GM18868 (cell line): Measurements from ENCODE around the gene DMGDH.

Source experiments
- ATAC-seq: cut with Tn5 transposase; IDR thresholded peaks from one replicate; pipeline ENCODE4 v1.9.1; 2021; ENCODE audit warnings: mild to moderate bottlenecking, moderate library complexity; ENCODE audit not compliant: unreplicated experiment

DMGDH gene

GRCh38 chr5:79074641-79075040 lies 5.2 kb upstream of the DMGDH start:
- ATAC-seq: no peak

- ATAC-seq: no peak
Observed at GRCh38 chr5:79070350-79070667, 835 bp upstream of the DMGDH start.

GRCh38 chr5:79062436-79062835 lies 7.0 kb downstream of the DMGDH start:
- ATAC-seq: no peak

DNA sequence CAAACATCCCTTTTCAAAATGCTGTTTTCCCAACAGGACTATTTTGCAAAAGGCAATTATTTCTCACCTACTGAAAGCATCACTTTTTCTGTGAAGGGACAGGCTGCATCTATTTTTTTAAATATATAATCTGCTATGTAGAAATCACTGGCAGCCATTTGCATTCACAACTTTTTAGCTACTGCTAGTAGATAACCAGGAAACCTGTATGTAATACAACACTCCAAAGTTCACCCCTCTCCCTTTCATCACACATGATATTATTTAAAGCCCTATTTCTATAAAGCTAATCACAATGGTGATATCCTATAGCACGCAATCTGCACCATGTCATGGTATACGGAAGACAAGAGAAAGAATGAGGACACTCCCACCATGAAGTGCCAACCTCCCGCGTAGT lies 9.8 kb downstream of the DMGDH start:
- ATAC-seq: no peak

DNA sequence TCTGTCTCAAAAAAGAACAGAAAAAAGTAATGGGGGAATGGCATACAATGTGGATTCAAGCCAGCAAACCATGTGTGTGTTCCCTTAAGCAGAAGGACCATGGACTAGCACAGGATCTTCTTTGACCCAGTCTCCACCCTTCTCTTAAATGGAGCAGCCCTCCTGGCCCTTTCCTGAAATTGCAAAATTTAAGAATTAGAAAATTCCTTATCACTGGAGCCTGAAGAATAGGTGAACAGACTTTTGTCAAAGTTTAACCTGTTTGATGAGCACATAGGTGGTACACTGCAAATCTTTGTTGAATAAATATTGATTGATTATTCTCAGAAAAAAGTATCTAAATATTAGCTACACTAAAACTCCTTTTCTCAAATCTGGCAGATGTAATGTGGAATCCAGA lies 12.6 kb downstream of the DMGDH start:
- ATAC-seq: no peak

DNA sequence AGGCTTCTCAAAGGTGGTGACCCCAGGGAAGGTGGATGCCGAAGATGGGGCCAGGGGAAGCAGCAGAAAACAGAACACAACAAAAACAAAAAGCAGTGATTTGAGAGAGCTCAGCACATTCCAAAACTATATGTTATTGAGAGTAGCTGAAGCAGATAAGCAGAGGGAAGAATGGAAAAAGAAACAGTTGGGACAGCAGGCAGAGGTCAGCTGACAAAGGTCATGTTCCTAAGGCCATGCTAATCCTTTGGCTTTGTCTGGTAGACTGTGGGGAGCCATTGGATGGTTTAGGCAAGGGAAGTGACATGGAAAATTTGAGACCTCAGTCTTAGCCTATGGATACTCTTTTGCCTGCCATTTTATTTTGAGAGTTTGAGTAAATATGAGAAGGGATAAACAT lies 14.5 kb downstream of the DMGDH start:
- ATAC-seq: no peak

- no peak for ATAC-seq
Observed at GRCh38 chr5:79053321-79053720, 16.2 kb downstream of the DMGDH start.

- no peak for ATAC-seq
Observed at GRCh38 chr5:79050498-79050897, 19.0 kb downstream of the DMGDH start.

- no peak for ATAC-seq
Observed at GRCh38 chr5:79048437-79048836, 21.0 kb downstream of the DMGDH start.

- no peak for ATAC-seq
Observed at GRCh38 chr5:79047199-79047598, 22.3 kb downstream of the DMGDH start.

- ATAC-seq: no peak
Observed at GRCh38 chr5:79042188-79042587, 27.3 kb downstream of the DMGDH start.

- no peak for ATAC-seq
Observed at GRCh38 chr5:79036769-79037168, 32.7 kb downstream of the DMGDH start.

GRCh38 chr5:79035237-79035636 lies 34.2 kb downstream of the DMGDH start:
- ATAC-seq: no peak

DNA sequence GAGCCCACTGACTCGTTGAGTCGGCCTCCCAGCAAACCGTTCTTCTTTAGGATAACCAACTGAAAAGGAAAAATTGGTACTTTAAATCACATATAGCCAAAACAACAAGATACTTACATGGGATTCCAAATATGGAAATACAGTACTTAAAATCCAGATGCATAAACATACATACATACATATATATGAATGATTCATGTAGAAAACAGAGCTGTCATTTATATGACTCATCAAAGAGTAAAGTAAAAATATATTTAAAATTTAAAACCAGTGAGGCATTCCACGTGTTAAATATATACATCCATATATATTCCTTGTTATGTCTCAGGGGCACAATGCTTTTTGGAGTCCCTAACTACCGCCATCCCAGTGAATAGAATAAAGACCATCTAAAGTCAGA lies 36.7 kb downstream of the DMGDH start:
- ATAC-seq: no peak

DNA sequence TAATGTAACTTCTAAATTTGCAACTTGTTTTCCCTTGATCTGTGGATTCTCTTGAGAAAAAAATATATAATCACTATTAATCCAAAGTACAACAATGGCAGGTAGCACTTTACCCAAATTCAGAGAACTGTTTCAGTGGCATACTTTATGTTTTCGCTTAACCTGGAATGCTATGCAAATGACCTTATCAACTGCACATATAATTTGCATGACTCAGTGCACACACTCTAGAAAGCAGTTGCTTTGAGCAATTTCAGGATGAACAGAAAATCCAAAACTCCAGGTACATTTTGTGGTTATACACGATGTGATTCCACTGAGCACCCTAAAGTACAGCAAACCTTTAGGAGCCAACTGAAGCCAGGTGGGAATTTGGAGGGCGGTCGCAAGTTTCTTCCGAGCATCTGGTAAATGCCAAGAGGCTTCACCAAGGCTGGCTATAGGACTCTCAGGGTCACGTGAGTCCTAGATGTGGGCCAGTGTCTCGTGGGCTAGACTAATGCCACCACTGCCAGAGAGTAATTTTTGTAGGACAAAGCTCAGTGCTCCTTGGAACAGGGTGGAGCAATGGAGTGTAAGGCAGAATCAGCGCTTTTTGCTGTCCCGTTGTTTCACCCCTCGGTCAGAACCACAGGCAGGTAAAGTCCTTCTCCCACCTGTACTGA lies 37.3 kb downstream of the DMGDH start:
- no peak for ATAC-seq

- ATAC-seq: no peak
Observed at GRCh38 chr5:79031485-79031867, 38.0 kb downstream of the DMGDH start.

GRCh38 chr5:79030663-79031484 lies 38.6 kb downstream of the DMGDH start:
- ATAC-seq: no peak

DNA sequence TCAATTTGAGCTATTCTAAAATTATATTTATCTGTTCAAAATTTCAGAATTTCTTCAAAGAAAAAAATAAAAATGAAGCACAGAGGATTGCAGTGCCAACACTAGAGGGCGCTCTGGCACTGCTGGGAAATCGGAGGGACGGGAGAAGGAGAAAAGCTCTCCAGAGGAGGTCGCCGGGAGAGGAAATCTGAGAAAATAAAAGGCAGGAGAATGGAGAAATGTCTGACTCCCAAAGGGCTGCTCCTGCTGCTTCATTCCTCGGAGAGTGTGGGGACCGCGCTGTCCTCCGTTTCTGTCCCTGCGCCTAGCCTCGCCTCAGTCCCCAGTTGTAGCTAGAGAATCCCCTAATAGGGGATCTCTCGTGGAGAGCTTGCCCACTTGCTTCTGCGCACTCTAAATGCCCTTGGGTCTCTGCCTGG lies 44.4 kb downstream of the DMGDH start:
- ATAC-seq: no peak

GRCh38 chr5:79023947-79024346 lies 45.5 kb downstream of the DMGDH start:
- ATAC-seq: no peak

GRCh38 chr5:79023348-79023747 lies 46.1 kb downstream of the DMGDH start:
- no peak for ATAC-seq

GRCh38 chr5:79022771-79023170 lies 46.7 kb downstream of the DMGDH start:
- no peak for ATAC-seq

GRCh38 chr5:79021753-79022152 lies 47.7 kb downstream of the DMGDH start:
- ATAC-seq: no peak
